ENCODE measurements around the gene SNTG2. TPM values are rescaled to one million over a fixed set of nuclear protein-coding genes. Genes with fewer than 3 reads are reported as not detected.

The SNTG2 gene
- total RNA-seq, 1 donor from 2014 or later = 1.9 TPM

DNA sequence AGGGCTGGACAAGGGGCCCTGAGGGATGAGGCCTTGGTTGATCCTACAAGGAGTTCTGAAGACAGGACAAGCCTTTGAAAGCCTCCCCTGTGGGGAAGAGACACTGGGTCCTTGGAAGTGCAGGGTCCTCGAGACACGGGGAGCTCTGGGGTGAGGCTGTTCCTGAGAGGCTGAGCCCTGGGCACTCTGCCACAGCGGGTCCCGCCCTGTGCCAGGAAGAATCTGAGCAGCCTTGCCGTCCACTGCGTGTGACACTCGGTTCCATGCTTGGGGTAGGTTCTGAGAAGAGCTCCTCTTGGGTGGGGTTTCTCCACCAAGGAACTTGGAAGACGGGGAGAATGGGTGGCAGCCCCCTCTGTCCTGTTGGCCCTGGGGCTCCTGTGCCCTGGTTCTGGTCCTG lies 13.9 kb downstream of the SNTG2 start:
- no peak for TF ChIP-seq EZH2 (IDR thresholded peaks at IDR 0.05; ENCODE audit: insufficient read depth, low read length)
- TF ChIP-seq, protein P1, sequence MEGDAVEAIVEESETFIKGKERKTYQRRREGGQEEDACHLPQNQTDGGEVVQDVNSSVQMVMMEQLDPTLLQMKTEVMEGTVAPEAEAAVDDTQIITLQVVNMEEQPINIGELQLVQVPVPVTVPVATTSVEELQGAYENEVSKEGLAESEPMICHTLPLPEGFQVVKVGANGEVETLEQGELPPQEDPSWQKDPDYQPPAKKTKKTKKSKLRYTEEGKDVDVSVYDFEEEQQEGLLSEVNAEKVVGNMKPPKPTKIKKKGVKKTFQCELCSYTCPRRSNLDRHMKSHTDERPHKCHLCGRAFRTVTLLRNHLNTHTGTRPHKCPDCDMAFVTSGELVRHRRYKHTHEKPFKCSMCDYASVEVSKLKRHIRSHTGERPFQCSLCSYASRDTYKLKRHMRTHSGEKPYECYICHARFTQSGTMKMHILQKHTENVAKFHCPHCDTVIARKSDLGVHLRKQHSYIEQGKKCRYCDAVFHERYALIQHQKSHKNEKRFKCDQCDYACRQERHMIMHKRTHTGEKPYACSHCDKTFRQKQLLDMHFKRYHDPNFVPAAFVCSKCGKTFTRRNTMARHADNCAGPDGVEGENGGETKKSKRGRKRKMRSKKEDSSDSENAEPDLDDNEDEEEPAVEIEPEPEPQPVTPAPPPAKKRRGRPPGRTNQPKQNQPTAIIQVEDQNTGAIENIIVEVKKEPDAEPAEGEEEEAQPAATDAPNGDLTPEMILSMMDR (IDR thresholded peaks at IDR 0.05; ENCODE audit: insufficient read depth, low read depth, low read length) = no peak
- H3K27me3 Mint-ChIP-seq (ENCODE audit: low read depth, unreplicated experiment) = no peaks in the 10 kb centered on the region
- peaks cover 4% of the 10 kb centered on the region for H3K9me3 Mint-ChIP-seq (ENCODE audit: unreplicated experiment)
- H3K4me1 Mint-ChIP-seq (ENCODE audit: low read depth, unreplicated experiment) = peaks cover 3% of the 10 kb centered on the region
- H3K9me3 ChIP-seq (ENCODE audit: insufficient read depth, low read depth, low read length) = no peaks in the 10 kb centered on the region
- no peaks in the 10 kb centered on the region for H3K36me3 Mint-ChIP-seq (ENCODE audit: low read depth, unreplicated experiment)
- no peak overlapping the region for H3K27ac Mint-ChIP-seq (ENCODE audit: unreplicated experiment)
- no peak overlapping the region for H3K27ac ChIP-seq (ENCODE audit: low read depth, low read length)
- H3K27me3 ChIP-seq (ENCODE audit: insufficient read depth, low read length) = no peaks in the 10 kb centered on the region
- no peak overlapping the region for H3K4me2 ChIP-seq (ENCODE audit: low read length)
- no peak overlapping the region for H3K4me3 Mint-ChIP-seq (ENCODE audit: unreplicated experiment)
- no peak overlapping the region for H3K9ac ChIP-seq (ENCODE audit: low read length)
- no peaks in the 10 kb centered on the region for H3K79me2 ChIP-seq (ENCODE audit: insufficient read depth, low read length)
- no peaks in the 10 kb centered on the region for H4K20me1 ChIP-seq (ENCODE audit: insufficient read depth, low read length)
- H2AFZ ChIP-seq (ENCODE audit: low read depth, low read length) = no peak overlapping the region
- H3K36me3 ChIP-seq (ENCODE audit: insufficient read depth, low read length) = no peaks in the 10 kb centered on the region
- no peak for DNase-seq (ENCODE audit: low read depth)
- H3K4me3 ChIP-seq (ENCODE audit: insufficient read depth, low read depth, low read length) = no peak overlapping the region
- FAIRE-seq = no peak
- no peaks in the 10 kb centered on the region for H3K4me1 ChIP-seq (ENCODE audit: insufficient read depth, low read length)

DNA sequence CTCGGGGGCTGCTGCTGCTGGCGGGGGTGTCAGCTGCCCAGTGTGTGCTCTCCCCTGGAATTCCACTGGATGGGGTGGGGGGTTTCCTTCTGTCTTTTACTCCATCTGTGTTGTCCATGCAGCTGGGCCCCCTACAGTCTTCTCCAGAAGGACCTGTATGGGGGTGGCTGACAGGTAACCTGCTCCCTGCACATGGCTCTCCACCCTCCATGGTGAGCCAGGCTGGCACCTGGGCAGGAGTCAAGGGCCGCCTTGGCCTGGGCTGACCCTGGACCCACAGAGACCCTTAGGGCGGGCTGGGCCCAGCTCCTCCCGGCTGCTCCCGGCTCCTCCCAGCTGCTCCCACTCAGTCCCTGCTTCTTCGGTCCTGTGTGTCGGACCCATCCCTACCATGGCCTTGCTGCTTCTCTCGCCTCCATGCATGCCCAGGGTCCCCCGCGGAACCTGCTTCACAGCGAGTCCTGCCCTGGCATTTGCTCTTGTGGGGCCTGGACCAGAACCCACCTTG lies 15.0 kb downstream of the SNTG2 start:
- no peaks in the 10 kb centered on the region for H3K36me3 Mint-ChIP-seq (ENCODE audit: low read depth, unreplicated experiment)
- Histone ChIP-seq H3K9me3 (ENCODE audit: insufficient read depth, low read depth, low read length) (no peaks in the 10 kb centered on the region), H3K4me3 (ENCODE audit: insufficient read depth, low read depth, low read length) (no peak overlapping the region), H3K27ac (ENCODE audit: low read depth, low read length) (no peak overlapping the region), H3K4me1 (ENCODE audit: insufficient read depth, low read length) (no peaks in the 10 kb centered on the region), H2AFZ (ENCODE audit: low read depth, low read length) (no peak overlapping the region), H3K4me2 (ENCODE audit: low read length) (no peak overlapping the region), H3K36me3 (ENCODE audit: insufficient read depth, low read length) (no peaks in the 10 kb centered on the region), H3K79me2 (ENCODE audit: insufficient read depth, low read length) (no peaks in the 10 kb centered on the region), H3K9ac (ENCODE audit: low read length) (no peak overlapping the region), H3K27me3 (ENCODE audit: insufficient read depth, low read length) (no peaks in the 10 kb centered on the region), H4K20me1 (ENCODE audit: insufficient read depth, low read length) (no peaks in the 10 kb centered on the region)
- TF ChIP-seq, protein P1 (IDR thresholded peaks at IDR 0.05; ENCODE audit: insufficient read depth, low read depth, low read length) = no peak
- no peak for TF ChIP-seq EZH2 (IDR thresholded peaks at IDR 0.05; ENCODE audit: insufficient read depth, low read length)
- no peaks in the 10 kb centered on the region for H3K4me1 Mint-ChIP-seq (ENCODE audit: low read depth, unreplicated experiment)
- peaks cover 4% of the 10 kb centered on the region for H3K9me3 Mint-ChIP-seq (ENCODE audit: unreplicated experiment)
- no peaks in the 10 kb centered on the region for H3K27me3 Mint-ChIP-seq (ENCODE audit: low read depth, unreplicated experiment)
- no peak overlapping the region for H3K27ac Mint-ChIP-seq (ENCODE audit: unreplicated experiment)
- DNase-seq (ENCODE audit: low read depth) = no peak
- no peak overlapping the region for H3K4me3 Mint-ChIP-seq (ENCODE audit: unreplicated experiment)
- no peak for FAIRE-seq

DNA sequence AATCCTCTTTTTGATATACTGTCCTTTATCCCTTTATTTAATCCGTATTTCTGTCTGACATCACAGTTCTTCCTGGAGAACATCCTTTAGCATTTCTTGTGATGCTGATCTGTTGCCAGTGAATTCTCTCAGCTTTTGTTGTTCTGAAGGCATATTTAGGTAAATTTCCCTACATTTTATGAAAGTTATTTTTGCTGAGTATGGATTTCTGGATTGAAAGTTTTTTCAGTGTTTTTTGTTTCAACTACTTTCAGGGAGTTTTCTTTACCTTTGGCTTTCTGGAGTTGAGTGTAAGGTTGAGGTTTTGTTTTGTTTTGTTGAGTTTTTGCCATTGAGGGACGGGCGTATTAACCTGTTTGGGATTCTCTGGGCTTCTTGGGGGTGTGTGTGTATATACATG lies 22.5 kb downstream of the SNTG2 start:
- Histone ChIP-seq H3K4me3 (ENCODE audit: insufficient read depth, low read depth, low read length) (no peak overlapping the region), H2AFZ (ENCODE audit: low read depth, low read length) (no peak overlapping the region), H4K20me1 (ENCODE audit: insufficient read depth, low read length) (no peaks in the 10 kb centered on the region), H3K9ac (ENCODE audit: low read length) (no peak overlapping the region), H3K4me2 (ENCODE audit: low read length) (no peak overlapping the region), H3K27me3 (ENCODE audit: insufficient read depth, low read length) (no peaks in the 10 kb centered on the region), H3K4me1 (ENCODE audit: insufficient read depth, low read length) (no peaks in the 10 kb centered on the region), H3K9me3 (ENCODE audit: insufficient read depth, low read depth, low read length) (no peaks in the 10 kb centered on the region), H3K36me3 (ENCODE audit: insufficient read depth, low read length) (no peaks in the 10 kb centered on the region), H3K27ac (ENCODE audit: low read depth, low read length) (no peak overlapping the region), H3K79me2 (ENCODE audit: insufficient read depth, low read length) (no peaks in the 10 kb centered on the region)
- H3K4me1 Mint-ChIP-seq (ENCODE audit: low read depth, unreplicated experiment) = peaks cover 8% of the 10 kb centered on the region
- no peaks in the 10 kb centered on the region for H3K36me3 Mint-ChIP-seq (ENCODE audit: low read depth, unreplicated experiment)
- H3K27ac Mint-ChIP-seq (ENCODE audit: unreplicated experiment) = no peak overlapping the region
- H3K4me3 Mint-ChIP-seq (ENCODE audit: unreplicated experiment) = no peak overlapping the region
- TF ChIP-seq, protein P1 (IDR thresholded peaks at IDR 0.05; ENCODE audit: insufficient read depth, low read depth, low read length) = no peak
- no peak for TF ChIP-seq EZH2 (IDR thresholded peaks at IDR 0.05; ENCODE audit: insufficient read depth, low read length)
- no peak for DNase-seq (ENCODE audit: low read depth)
- no peak for FAIRE-seq
- H3K9me3 Mint-ChIP-seq (ENCODE audit: unreplicated experiment) = peaks cover 4% of the 10 kb centered on the region
- H3K27me3 Mint-ChIP-seq (ENCODE audit: low read depth, unreplicated experiment) = peaks cover 3% of the 10 kb centered on the region
